C4-2B (cell line): ENCODE results near the gene BIN2.
"Not testable (repeated sequence)": the region's sequence is repeated elsewhere in the genome, so short reads cannot be mapped to it uniquely, and the experiment has no call there.

Experiments used
- H3K27ac ChIP-seq: fragments of 450-650 bp; 2 replicates; pipeline ENCODE4 v1.5.1; 2017
- ZFX ChIP-seq: fragments of 450-650 bp; IDR thresholded peaks from 2 replicates; pipeline ENCODE4 v1.6.1; 2017
- TF ChIP-seq, protein P1 (sequence below): fragments of 450-650 bp; conservative IDR thresholded peaks from 2 replicates; pipeline ENCODE4 v1.5.1; 2017; ENCODE audit warnings: mild to moderate bottlenecking

Gene BIN2

DNA sequence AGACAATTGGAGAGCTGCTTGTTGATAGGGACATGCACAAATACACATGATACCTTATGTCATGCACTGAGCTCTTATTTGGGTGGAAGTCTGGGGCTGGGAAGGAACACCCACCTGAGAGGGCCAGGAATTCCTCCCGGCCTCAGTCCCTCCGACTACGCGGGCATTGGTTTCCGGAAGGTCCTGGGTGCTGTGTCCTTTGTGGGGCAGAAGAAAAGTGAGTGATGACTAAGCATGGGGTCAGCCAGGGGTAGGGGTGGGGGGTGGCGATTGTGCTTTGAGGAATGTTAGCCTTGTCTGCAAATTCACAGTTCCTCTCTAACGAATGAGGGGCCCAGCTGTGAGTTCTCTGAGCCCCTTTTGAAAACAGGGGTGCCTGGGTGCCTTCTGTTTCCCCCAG lies 21.7 kb upstream of the BIN2 start:
- TF ChIP-seq, protein P1, sequence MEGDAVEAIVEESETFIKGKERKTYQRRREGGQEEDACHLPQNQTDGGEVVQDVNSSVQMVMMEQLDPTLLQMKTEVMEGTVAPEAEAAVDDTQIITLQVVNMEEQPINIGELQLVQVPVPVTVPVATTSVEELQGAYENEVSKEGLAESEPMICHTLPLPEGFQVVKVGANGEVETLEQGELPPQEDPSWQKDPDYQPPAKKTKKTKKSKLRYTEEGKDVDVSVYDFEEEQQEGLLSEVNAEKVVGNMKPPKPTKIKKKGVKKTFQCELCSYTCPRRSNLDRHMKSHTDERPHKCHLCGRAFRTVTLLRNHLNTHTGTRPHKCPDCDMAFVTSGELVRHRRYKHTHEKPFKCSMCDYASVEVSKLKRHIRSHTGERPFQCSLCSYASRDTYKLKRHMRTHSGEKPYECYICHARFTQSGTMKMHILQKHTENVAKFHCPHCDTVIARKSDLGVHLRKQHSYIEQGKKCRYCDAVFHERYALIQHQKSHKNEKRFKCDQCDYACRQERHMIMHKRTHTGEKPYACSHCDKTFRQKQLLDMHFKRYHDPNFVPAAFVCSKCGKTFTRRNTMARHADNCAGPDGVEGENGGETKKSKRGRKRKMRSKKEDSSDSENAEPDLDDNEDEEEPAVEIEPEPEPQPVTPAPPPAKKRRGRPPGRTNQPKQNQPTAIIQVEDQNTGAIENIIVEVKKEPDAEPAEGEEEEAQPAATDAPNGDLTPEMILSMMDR, result no peak
- TF ChIP-seq ZFX, result no peak
- no peak overlapping the region for H3K27ac ChIP-seq

DNA sequence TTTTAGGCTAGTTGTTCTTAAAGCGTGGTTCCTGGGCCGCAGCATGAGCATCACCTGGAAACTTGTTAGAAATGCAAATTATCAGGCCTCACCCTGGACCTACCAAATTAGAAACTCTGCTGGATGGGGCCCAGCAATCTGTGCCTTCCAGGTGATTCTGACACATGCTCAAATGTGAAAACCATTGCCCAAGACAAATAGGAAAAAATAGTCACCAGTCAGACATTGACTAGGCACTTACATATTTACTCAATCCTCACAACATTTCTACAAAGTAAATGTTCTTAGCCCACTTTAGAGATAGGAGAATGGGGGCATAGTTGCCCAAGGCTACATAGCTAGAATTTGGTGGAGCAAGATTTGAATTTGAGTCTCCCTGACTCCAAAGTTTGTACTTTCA lies 19.2 kb upstream of the BIN2 start:
- H3K27ac ChIP-seq, result no peak overlapping the region
- TF ChIP-seq ZFX, result no peak
- TF ChIP-seq, protein P1, result no peak

DNA sequence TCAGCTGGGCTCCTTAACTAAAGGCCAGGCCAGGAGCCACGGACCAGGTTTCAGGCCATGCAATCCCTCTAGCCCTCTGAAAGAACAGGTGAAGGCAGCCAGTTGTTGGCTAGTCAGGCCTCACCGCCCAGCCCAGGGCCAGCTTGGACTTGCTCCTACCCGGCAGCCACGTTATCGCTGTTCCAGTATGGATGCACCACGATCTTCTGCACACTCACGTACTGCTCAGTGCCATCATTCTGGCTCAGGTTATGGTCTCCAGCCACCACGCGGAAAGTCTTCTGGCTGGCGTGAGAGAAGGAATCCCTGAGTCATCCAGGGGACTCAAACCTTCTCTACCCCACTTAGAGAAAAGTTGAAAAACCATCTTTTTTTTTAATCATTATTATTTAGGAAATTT lies 18.4 kb upstream of the BIN2 start:
- no peak overlapping the region for H3K27ac ChIP-seq
- TF ChIP-seq, protein P1, result no peak
- TF ChIP-seq ZFX, result no peak

DNA sequence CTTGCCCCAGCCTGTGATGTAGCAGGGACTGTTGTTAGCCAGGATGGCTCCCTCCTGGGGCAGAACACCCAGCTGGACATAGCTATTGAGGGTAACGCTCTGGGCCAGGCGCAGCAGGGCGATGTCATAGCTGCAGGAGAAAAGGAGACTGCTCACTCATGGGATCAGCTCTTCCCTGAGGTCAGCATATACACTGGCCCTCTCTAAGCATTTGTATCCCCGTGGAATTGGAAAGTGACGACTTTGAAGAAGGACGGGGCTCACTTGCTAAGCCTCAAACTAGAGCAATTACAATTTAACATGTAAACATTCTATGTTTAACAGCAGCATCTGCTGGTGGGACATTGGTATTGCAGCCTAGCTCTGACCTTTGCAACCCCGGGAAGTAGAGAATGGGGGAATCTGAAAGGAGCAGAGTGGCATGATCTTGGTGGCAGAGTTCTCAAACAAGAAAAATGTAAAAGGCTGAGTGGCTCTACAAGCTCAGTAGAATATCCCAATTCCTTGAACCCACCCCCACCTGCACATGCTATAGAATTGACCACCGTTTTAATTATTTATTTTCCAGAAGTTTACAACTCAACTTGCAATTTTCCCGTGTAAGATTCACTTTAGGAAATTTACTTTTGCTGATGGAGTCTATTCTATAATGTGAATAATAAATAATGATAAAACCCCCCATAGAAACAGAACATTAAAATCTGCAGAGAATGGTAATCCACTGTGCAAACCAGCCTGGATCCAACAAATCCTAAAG lies 17.5 kb upstream of the BIN2 start:
- no peak overlapping the region for H3K27ac ChIP-seq
- TF ChIP-seq, protein P1, result peak; percentile 98
- TF ChIP-seq ZFX, result no peak

DNA sequence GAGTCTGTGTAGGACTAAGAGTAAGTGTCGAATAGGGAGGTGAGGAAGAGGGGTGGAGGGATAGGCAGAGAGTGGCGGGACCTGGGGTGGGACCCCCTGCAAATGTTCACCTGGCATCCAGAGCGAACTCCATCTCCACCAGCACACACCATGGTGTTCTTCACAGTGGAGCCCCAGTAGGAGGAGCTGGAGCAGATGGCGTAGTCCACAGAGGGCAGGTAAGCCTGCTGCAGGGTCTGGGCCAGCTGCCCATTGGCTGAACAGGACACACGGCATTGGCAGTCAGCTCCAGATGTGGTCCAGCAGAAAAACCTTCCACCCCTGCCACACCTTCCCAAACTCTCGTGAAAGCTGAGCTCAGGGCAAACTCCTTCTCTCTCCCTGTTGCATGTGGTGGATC lies 15.8 kb upstream of the BIN2 start:
- no peak overlapping the region for H3K27ac ChIP-seq
- TF ChIP-seq, protein P1, result no peak
- no peak for TF ChIP-seq ZFX

DNA sequence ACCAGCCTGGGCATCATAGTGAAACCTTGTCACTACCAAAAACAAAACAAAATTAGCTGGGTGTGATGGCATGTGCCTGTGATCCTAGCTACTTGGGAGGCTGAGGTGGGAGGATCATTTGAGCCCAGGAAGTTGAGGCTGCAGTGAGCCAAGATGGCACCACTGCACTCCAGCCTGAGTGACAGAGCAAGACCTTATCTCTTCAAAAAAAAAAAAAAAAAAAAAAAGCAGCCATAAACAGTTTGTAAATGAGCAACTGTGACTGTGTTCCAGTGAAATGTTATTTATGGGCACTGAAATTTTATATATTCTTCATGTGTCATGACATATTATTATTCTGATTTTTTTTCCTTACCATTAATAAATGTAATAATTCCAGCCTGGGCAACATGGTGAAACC lies 13.4 kb upstream of the BIN2 start:
- not testable (repeated sequence) for H3K27ac ChIP-seq

DNA sequence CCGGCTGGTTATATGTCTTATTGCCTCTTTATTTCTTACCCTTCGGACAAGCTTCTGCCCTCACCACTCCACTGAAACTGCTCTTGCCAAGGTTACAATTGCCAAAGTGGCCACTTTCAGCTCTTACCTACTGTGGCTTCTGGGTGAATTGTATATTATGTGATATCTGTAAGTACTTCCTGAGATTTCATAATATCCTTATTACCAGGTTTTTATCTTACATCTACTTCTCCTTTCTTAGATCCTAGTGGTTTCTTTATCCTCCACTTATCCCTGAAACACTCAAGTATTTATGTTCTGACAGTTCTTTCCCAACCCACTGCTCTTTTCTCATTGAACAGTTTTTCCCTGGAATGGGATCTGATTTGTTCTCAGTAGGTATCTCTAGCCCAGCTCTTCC lies 12.0 kb upstream of the BIN2 start:
- TF ChIP-seq ZFX, result no peak
- TF ChIP-seq, protein P1, result no peak
- H3K27ac ChIP-seq, result no peak overlapping the region

DNA sequence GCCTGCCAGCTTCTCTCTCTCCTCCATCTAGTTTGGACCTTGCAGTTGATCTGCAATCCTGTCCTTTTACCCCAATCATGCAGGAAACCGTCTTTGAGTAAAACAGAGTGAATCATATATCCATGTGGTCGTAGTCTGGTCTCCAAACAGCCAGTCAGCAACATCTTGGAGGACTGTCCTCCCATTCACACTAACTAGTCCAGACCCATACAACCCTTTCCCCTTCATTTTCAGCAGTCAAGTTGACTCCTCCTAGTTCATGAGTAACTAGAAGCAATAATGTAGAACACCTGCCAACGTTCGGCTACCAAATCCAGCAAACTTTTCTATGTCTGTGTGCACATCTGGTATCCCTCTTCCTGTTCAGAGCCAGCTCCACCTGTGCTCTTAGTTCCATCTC lies 10.8 kb upstream of the BIN2 start:
- no peak overlapping the region for H3K27ac ChIP-seq
- TF ChIP-seq ZFX, result no peak
- TF ChIP-seq, protein P1, result no peak
